SK-N-SH (cell line): ENCODE measurements around the gene SPON2. TPM values are rescaled to one million over a fixed set of nuclear protein-coding genes. Genes with fewer than 3 reads are reported as not detected.

ENCODE experiments used
- CTCF ChIA-PET: fragments of 300-600, 350-600 bp; formaldehyde crosslinking; extraction: SDS; loops from one replicate; lab custom pipeline; 2021; lab: Yijun Ruan, JAX
- POLR2A ChIA-PET: fragments of 350-600 bp; sonication (Branson Sonifier 250); formaldehyde crosslinking; extraction: SDS; loops from one replicate; lab custom pipeline; 2020; ENCODE audit warnings: antibody characterized with exemption, inconsistent platforms; lab: Yijun Ruan, JAX
- DNase-seq: peaks from one replicate; pipeline ENCODE4 v3.0.0; 2012
- H2AFZ ChIP-seq: fragments of 200-600 bp; sonication (generic); 2 replicates; pipeline ENCODE4 v1.8.1; 2016; ENCODE audit warnings: antibody characterized with exemption, mild to moderate bottlenecking, low read depth
- H3F3A ChIP-seq: fragments of 200-600 bp; sonication (generic); replicated peaks from 2 replicates; pipeline ENCODE3; 2016; ENCODE audit warnings: antibody characterized with exemption, mild to moderate bottlenecking; ENCODE audit not compliant: insufficient read depth
- H3K27ac ChIP-seq, 2 experiments: fragments of 200-500 bp in 1 of 2; fragments of 200-600 bp in 1 of 2; sonication (Bioruptor generic) in 1 of 2; sonication (generic), shearing (Covaris generic) in 1 of 2; 2 replicates each; pipeline versions ENCODE4 v1.5.1 to v1.6.1; 2014 to 2016; ENCODE audit warnings: low read depth in 2 of 2, inconsistent platforms in 1 of 2, low read length in 1 of 2, mild to moderate bottlenecking in 1 of 2, mixed read lengths in 1 of 2
- H3K27me3 ChIP-seq: fragments of 200-600 bp; sonication (generic), shearing (Covaris generic); 2 replicates; pipeline ENCODE4 v1.6.1; 2016; ENCODE audit warnings: mixed run types; ENCODE audit not compliant: insufficient read depth
- H3K36me3 ChIP-seq, 2 experiments: fragments of 200-500 bp in 1 of 2; fragments of 200-600 bp in 1 of 2; sonication (Bioruptor generic) in 1 of 2; sonication (generic) in 1 of 2; replicated peaks in 1 of 2; 2 replicates each; pipeline versions ENCODE3 to v1.5.1; 2014 to 2016; ENCODE audit warnings: low read length in 1 of 2, mild to moderate bottlenecking in 1 of 2; ENCODE audit not compliant: insufficient read depth in 2 of 2, control insufficient read depth in 1 of 2
- H3K4me1 ChIP-seq, 2 experiments: fragments of 200-500 bp in 1 of 2; fragments of 200-600 bp in 1 of 2; sonication (Bioruptor generic) in 1 of 2; sonication (generic), shearing (Covaris generic) in 1 of 2; 2 replicates each; pipeline versions ENCODE4 v1.5.1 to v1.6.1; 2014 to 2016; ENCODE audit warnings: low read depth in 1 of 2, low read length in 1 of 2, mixed run types in 1 of 2; ENCODE audit not compliant: insufficient read depth in 2 of 2, control insufficient read depth in 1 of 2
- H3K4me2 ChIP-seq: fragments of 200-600 bp; sonication (generic), shearing (Covaris generic); 2 replicates; pipeline ENCODE4 v1.6.1; 2017; ENCODE audit warnings: mixed run types
- H3K4me3 ChIP-seq, 2 experiments: fragments of 200-500 bp in 1 of 2; fragments of 200-600 bp in 1 of 2; sonication (Bioruptor generic) in 1 of 2; sonication (generic), shearing (Covaris generic) in 1 of 2; 2 replicates each; pipeline versions ENCODE4 v1.5.1 to v1.8.1; 2014 to 2016; ENCODE audit warnings: low read depth in 2 of 2, inconsistent platforms in 1 of 2, low read length in 1 of 2, mild to moderate bottlenecking in 1 of 2, mixed read lengths in 1 of 2, moderate library complexity in 1 of 2
- H3K79me2 ChIP-seq: fragments of 200-600 bp; sonication (generic); 2 replicates; pipeline ENCODE4 v1.8.1; 2017; ENCODE audit warnings: mild to moderate bottlenecking; ENCODE audit not compliant: insufficient read depth
- H3K9ac ChIP-seq: fragments of 200-600 bp; sonication (generic); 2 replicates; pipeline ENCODE4 v1.6.1; 2017; ENCODE audit warnings: mixed run types
- H3K9me2 ChIP-seq: fragments of 200-600 bp; sonication (generic); 2 replicates; pipeline ENCODE4 v1.6.1; 2017; ENCODE audit warnings: mixed run types
- H3K9me3 ChIP-seq: fragments of 200-600 bp; sonication (generic); 2 replicates; pipeline ENCODE4 v1.6.1; 2017; ENCODE audit warnings: mixed run types, mild to moderate bottlenecking, moderate library complexity
- H4K20me1 ChIP-seq: fragments of 200-600 bp; sonication (generic); 2 replicates; pipeline ENCODE4 v1.6.1; 2017; ENCODE audit warnings: mild to moderate bottlenecking, mixed run types; ENCODE audit not compliant: insufficient read depth
- CHD2 ChIP-seq: fragments of 150-350 bp; IDR thresholded peaks from 2 replicates; pipeline ENCODE4 v1.6.1; 2018; ENCODE audit warnings: low read length; ENCODE audit not compliant: partially characterized antibody
- EP300 ChIP-seq, 2 experiments: IDR thresholded peaks; 2 replicates each; pipeline versions ENCODE4 v1.4.0 to v1.6.1; 2012; ENCODE audit warnings: borderline replicate concordance in 1 of 2, low read depth in 1 of 2, low read length in 1 of 2
- FOSL2 ChIP-seq: IDR thresholded peaks from 2 replicates; pipeline ENCODE4 v1.4.0; 2012; ENCODE audit warnings: low read depth, mild to moderate bottlenecking, moderate library complexity, borderline replicate concordance
- GABPA ChIP-seq: IDR thresholded peaks from 2 replicates; pipeline ENCODE4 v1.4.0; 2012; ENCODE audit warnings: low read depth, mild to moderate bottlenecking
- IRF3 ChIP-seq: fragments of 150-350 bp; IDR thresholded peaks from 2 replicates; pipeline ENCODE4 v1.6.1; 2016; ENCODE audit warnings: mild to moderate bottlenecking, low read depth, low read length
- MAX ChIP-seq: IDR thresholded peaks from 2 replicates; pipeline ENCODE4 v1.4.0; 2012; ENCODE audit warnings: low read depth
- MEF2A ChIP-seq: IDR thresholded peaks from 2 replicates; pipeline ENCODE4 v1.4.0; 2012; ENCODE audit warnings: low read depth, borderline replicate concordance
- MXI1 ChIP-seq: IDR thresholded peaks from 2 replicates; pipeline ENCODE4 v1.6.1; 2012; ENCODE audit warnings: mild to moderate bottlenecking, low read depth, low read length, improper control_type of control experiment
- RAD21 ChIP-seq: IDR thresholded peaks from 2 replicates; pipeline ENCODE4 v1.6.1; 2012; ENCODE audit warnings: mild to moderate bottlenecking, low read length
- TAF1 ChIP-seq: IDR thresholded peaks from 2 replicates; pipeline ENCODE4 v1.6.1; 2012; ENCODE audit warnings: low read depth, mild to moderate bottlenecking, low read length, moderate library complexity, borderline replicate concordance
- TCF12 ChIP-seq: IDR thresholded peaks from 2 replicates; pipeline ENCODE4 v1.4.0; 2012
- YY1 ChIP-seq: IDR thresholded peaks from 2 replicates; pipeline ENCODE4 v1.4.0; 2012; ENCODE audit warnings: low read depth, mild to moderate bottlenecking
- WGBS: methylation state at CpG from one replicate; pipeline ENCODE4 v1.1.6; 2017; ENCODE audit warnings: low lambda C conversion rate; 5-methylcytosine and 5-hydroxymethylcytosine counted together
- polyA plus RNA-seq, 3 experiments: library from polyadenylated mRNA; depleted of rRNA; stranded (reverse); fragments of >200 nt; gene quantifications; 2 replicates each; pipeline ENCODE4 v1.2.3, GENCODE V29; 2012

SPON2 gene
- polyA plus RNA-seq, 1 of the 3 experiments (the other 2 are of a cell fraction): 11.4 TPM

GRCh38 chr4:1169691-1170096 is 2.7 kb downstream of the SPON2 start:
- Histone ChIP-seq H3K27me3 (peaks cover 12% of the 10 kb centered on the region), H3K79me2 (no peaks in the 10 kb centered on the region), H2AFZ (no peak overlapping the region), H3K4me2 (no peak overlapping the region)
- no peak for TF ChIP-seq MEF2A
- TF ChIP-seq TAF1: no peak
- TF ChIP-seq GABPA: no peak
- TF ChIP-seq YY1: no peak
- no peak for TF ChIP-seq TCF12
- TF ChIP-seq MXI1: no peak
- TF ChIP-seq MAX: no peak
- TF ChIP-seq, all 33 proteins: peak for 0
- Histone ChIP-seq H3K27ac (no peak overlapping the region), H4K20me1 (no peaks in the 10 kb centered on the region), H3K4me1 (peaks cover 0 to 6% of the 10 kb centered on the region in 2 experiments; a peak in 1 of 4 replicates), H3K9me2 (no peaks in the 10 kb centered on the region), H3K4me3 (no peak overlapping the region), H3F3A (no peaks in the 10 kb centered on the region), H3K36me3 (no peaks in the 10 kb centered on the region), H3K9me3 (no peaks in the 10 kb centered on the region), H3K9ac (no peak overlapping the region)
- DNase-seq: no peak
- ChIA-PET CTCF (interaction anchor here (4.7 kb wide), 1 partner anchor 64 kb away, joined by 33 read pairs; no protein-coding TSS in a partner anchor), POLR2A (no interaction called here)
- no CpG with 5 or more reads among the region's 13 CpGs for WGBS

GRCh38 chr4:1169171-1169671 is 3.2 kb downstream of the SPON2 start:
- Histone ChIP-seq H3F3A (no peaks in the 10 kb centered on the region), H2AFZ (no peak overlapping the region), H3K79me2 (no peaks in the 10 kb centered on the region), H3K36me3 (no peaks in the 10 kb centered on the region), H4K20me1 (no peaks in the 10 kb centered on the region), H3K9ac (no peak overlapping the region), H3K9me2 (no peaks in the 10 kb centered on the region), H3K4me2 (no peak overlapping the region), H3K27ac (no peak overlapping the region), H3K4me3 (no peak overlapping the region), H3K4me1 (peaks cover 0 to 6% of the 10 kb centered on the region in 2 experiments; a peak in 1 of 4 replicates), H3K27me3 (peaks cover 12% of the 10 kb centered on the region), H3K9me3 (no peaks in the 10 kb centered on the region)
- CTCF ChIA-PET: interaction anchor here (4.1 to 4.7 kb wide), 2 partner anchors 64 to 99 kb away, joined by 27 to 33 read pairs; no protein-coding TSS in a partner anchor
- 75% methylated on average over 9 of the region's 17 CpGs for WGBS
- DNase-seq: no peak
- POLR2A ChIA-PET: no interaction called here
- TF ChIP-seq MEF2A (no peak), FOSL2 (no peak), RAD21 (no peak), IRF3 (no peak), CHD2 (no peak), EP300 (IDR thresholded peaks at IDR 0.05; ENCODE audit: borderline replicate concordance in 1 of 2, low read depth in 1 of 2, low read length in 1 of 2) (no peak), TAF1 (no peak)
- TF ChIP-seq, all 33 proteins: peak for 0
